H1 (cell line): Measurements from ENCODE around the gene KRTAP19-8. TPM values are rescaled to one million over a fixed set of nuclear protein-coding genes. Genes with fewer than 3 reads are reported as not detected.

Experiments used
- CTCF ChIA-PET: fragments of 300-600 bp; sonication (Branson Sonifier 250); formaldehyde crosslinking; loops from one replicate; lab custom pipeline; 2021; ENCODE audit not compliant: partially characterized antibody; lab: Charles Lee
- POLR2A ChIA-PET: fragments of 300-600 bp; sonication (Branson Sonifier 250); formaldehyde crosslinking; loops from one replicate; lab custom pipeline; 2021; ENCODE audit warnings: inconsistent platforms; ENCODE audit not compliant: partially characterized antibody; lab: Charles Lee
- DNase-seq, 2 experiments: peaks; one replicate each; pipeline versions ENCODE4 v3.0.0 to v3.0.0-alpha.2; 2010 to 2022; ENCODE audit warnings: low spot score in 2 of 2, low read depth in 1 of 2, mixed read lengths in 1 of 2
- FAIRE-seq: peaks from 2 replicates; lab custom pipeline; 2011; peaks lifted over from hg19 to GRCh38; lab: Jason Lieb, UNC
- H2AFZ ChIP-seq: 2 replicates; pipeline ENCODE4 v1.8.1; 2012; ENCODE audit warnings: low read length, inconsistent platforms
- H2AK5ac ChIP-seq: 2 replicates; pipeline ENCODE4 v1.6.1; 2013; ENCODE audit warnings: low read depth, low read length
- H2BK120ac ChIP-seq: replicated peaks from 2 replicates; pipeline ENCODE3; 2013; ENCODE audit warnings: low read depth, low read length, inconsistent platforms
- H2BK12ac ChIP-seq: 2 replicates; pipeline ENCODE4 v1.6.1; 2013; ENCODE audit warnings: low read depth, low read length
- H2BK15ac ChIP-seq: 2 replicates; pipeline ENCODE4 v1.6.1; 2013; ENCODE audit warnings: low read length
- H2BK20ac ChIP-seq: 2 replicates; pipeline ENCODE4 v1.6.1; 2013; ENCODE audit warnings: low read length
- H2BK5ac ChIP-seq: 2 replicates; pipeline ENCODE4 v1.6.1; 2013; ENCODE audit warnings: low read depth, low read length
- H3K14ac ChIP-seq: 2 replicates; pipeline ENCODE4 v1.6.1; 2013; ENCODE audit warnings: inconsistent platforms; ENCODE audit not compliant: insufficient read length
- H3K18ac ChIP-seq: 2 replicates; pipeline ENCODE4 v1.6.1; 2013; ENCODE audit warnings: low read length; ENCODE audit errors: extremely low read depth
- H3K23ac ChIP-seq: 2 replicates; pipeline ENCODE4 v1.6.1; 2013; ENCODE audit warnings: inconsistent platforms; ENCODE audit not compliant: insufficient read length
- H3K23me2 ChIP-seq: 2 replicates; pipeline ENCODE4 v1.6.1; 2013; ENCODE audit warnings: low read depth, low read length
- H3K27ac ChIP-seq: 2 replicates; pipeline ENCODE4 v1.6.1; 2011; ENCODE audit warnings: low read depth, low read length, inconsistent platforms
- H3K27me3 ChIP-seq, 4 experiments: replicated peaks in 1 of 4; 1 replicate in 1 of 4; 2 replicates in 3 of 4; pipeline versions ENCODE4 v1.6.1 to v1.8.1; 2011 to 2013; ENCODE audit warnings: low read length in 3 of 4, mild to moderate bottlenecking in 3 of 4, inconsistent platforms in 2 of 4, mixed read lengths in 2 of 4, moderate library complexity in 1 of 4; ENCODE audit not compliant: control insufficient read depth in 3 of 4, insufficient read depth in 3 of 4; ENCODE audit errors: extremely low read depth in 1 of 4
- H3K36me3 ChIP-seq, 4 experiments: 2 replicates each; pipeline versions ENCODE4 v1.6.1 to v1.8.1; 2011 to 2013; ENCODE audit warnings: mild to moderate bottlenecking in 4 of 4, low read length in 3 of 4, moderate library complexity in 2 of 4, control low read depth in 1 of 4, inconsistent platforms in 1 of 4; ENCODE audit not compliant: insufficient read depth in 4 of 4, control insufficient read depth in 2 of 4
- H3K4ac ChIP-seq: replicated peaks from 2 replicates; pipeline ENCODE3; 2013; ENCODE audit warnings: low read length, low read depth, mixed read lengths, inconsistent platforms; ENCODE audit not compliant: insufficient read length
- H3K4me1 ChIP-seq, 4 experiments: replicated peaks in 1 of 4; 1 replicate in 1 of 4; 2 replicates in 3 of 4; pipeline versions ENCODE4 v1.6.1 to v1.8.1; 2011 to 2013; ENCODE audit warnings: low read length in 3 of 4, inconsistent platforms in 2 of 4, mixed read lengths in 1 of 4; ENCODE audit not compliant: insufficient read depth in 4 of 4, control insufficient read depth in 3 of 4
- H3K4me2 ChIP-seq, 2 experiments: 2 replicates each; pipeline versions ENCODE4 v1.6.1 to v1.8.1; 2011 to 2013; ENCODE audit warnings: low read depth in 2 of 2, low read length in 2 of 2, control low read depth in 1 of 2, inconsistent platforms in 1 of 2, mild to moderate bottlenecking in 1 of 2; ENCODE audit not compliant: insufficient read depth in 1 of 2
- H3K4me3 ChIP-seq, 4 experiments: fragments of 200-600, 300-600 bp in 1 of 4; sonication (generic), shearing (Covaris generic), sonication (Bioruptor Twin) in 1 of 4; 2 replicates each; pipeline versions ENCODE4 v1.5.1 to v1.8.1; 2011 to 2016; ENCODE audit warnings: low read length in 4 of 4, low read depth in 3 of 4, control low read depth in 2 of 4, inconsistent platforms in 2 of 4, mild to moderate bottlenecking in 2 of 4, mixed read lengths in 1 of 4, moderate library complexity in 1 of 4; ENCODE audit not compliant: insufficient read depth in 2 of 4; ENCODE audit errors: extremely low read depth in 1 of 4
- H3K56ac ChIP-seq: replicated peaks from 2 replicates; pipeline ENCODE3; 2013; ENCODE audit warnings: low read depth, mild to moderate bottlenecking, mixed read lengths, low read length, inconsistent platforms; ENCODE audit not compliant: insufficient read length
- H3K79me1 ChIP-seq: 2 replicates; pipeline ENCODE4 v1.6.1; 2013; ENCODE audit warnings: low read depth, low read length, control low read depth
- H3K79me2 ChIP-seq, 2 experiments: 2 replicates each; pipeline versions ENCODE4 v1.6.1 to v1.8.1; 2012 to 2013; ENCODE audit warnings: low read length in 2 of 2, mild to moderate bottlenecking in 2 of 2, inconsistent platforms in 1 of 2; ENCODE audit not compliant: insufficient read depth in 2 of 2, control insufficient read depth in 1 of 2
- H3K9ac ChIP-seq, 4 experiments: replicated peaks in 1 of 4; 1 replicate in 1 of 4; 2 replicates in 3 of 4; pipeline versions ENCODE4 v1.6.1 to v1.8.1; 2011 to 2013; ENCODE audit warnings: low read depth in 3 of 4, low read length in 3 of 4, control low read depth in 2 of 4, mild to moderate bottlenecking in 2 of 4, moderate library complexity in 2 of 4, inconsistent platforms in 1 of 4; ENCODE audit errors: extremely low read depth in 1 of 4
- H3K9me3 ChIP-seq, 2 experiments: 2 replicates each; pipeline versions ENCODE4 v1.6.1 to v1.8.1; 2012 to 2013; ENCODE audit warnings: mild to moderate bottlenecking in 2 of 2, moderate library complexity in 2 of 2, control low read depth in 1 of 2, inconsistent platforms in 1 of 2, low read depth in 1 of 2, low read length in 1 of 2, mixed read lengths in 1 of 2; ENCODE audit not compliant: insufficient read depth in 2 of 2
- H4K20me1 ChIP-seq, 2 experiments: replicated peaks in 1 of 2; 2 replicates each; pipeline versions ENCODE3 to v1.8.1; 2011 to 2013; ENCODE audit warnings: inconsistent platforms in 2 of 2, low read length in 2 of 2, mild to moderate bottlenecking in 1 of 2; ENCODE audit not compliant: insufficient read depth in 2 of 2, control insufficient read depth in 1 of 2
- H4K5ac ChIP-seq: 2 replicates; pipeline ENCODE4 v1.6.1; 2013; ENCODE audit warnings: low read length, low read depth, mixed read lengths, inconsistent platforms; ENCODE audit not compliant: insufficient read length
- H4K8ac ChIP-seq: 2 replicates; pipeline ENCODE4 v1.8.0; 2013; ENCODE audit warnings: mild to moderate bottlenecking, moderate library complexity, low read length, inconsistent platforms; ENCODE audit not compliant: insufficient read depth; ENCODE audit errors: extremely low read depth
- H4K91ac ChIP-seq: replicated peaks from 2 replicates; pipeline ENCODE3; 2013; ENCODE audit warnings: low read length, mixed read lengths, inconsistent platforms; ENCODE audit not compliant: insufficient read length
- BACH1 ChIP-seq: IDR thresholded peaks from 2 replicates; pipeline ENCODE4 v1.6.1; 2012; ENCODE audit warnings: low read length, improper control_type of control experiment
- E2F6 ChIP-seq: IDR thresholded peaks from 2 replicates; pipeline ENCODE4 v1.6.1; 2012; ENCODE audit warnings: inconsistent platforms
- HDAC6 ChIP-seq: IDR thresholded peaks from one replicate; pipeline ENCODE4 v1.7.1; 2012; ENCODE audit warnings: low read depth, mild to moderate bottlenecking, inconsistent platforms, low read length, moderate library complexity
- NANOG ChIP-seq: IDR thresholded peaks from 2 replicates; pipeline ENCODE4 v1.6.1; 2011; ENCODE audit warnings: low read length, low read depth, mild to moderate bottlenecking, inconsistent platforms; ENCODE audit not compliant: insufficient read depth, poor library complexity, severe bottlenecking
- NRF1 ChIP-seq: IDR thresholded peaks from 2 replicates; pipeline ENCODE4 v1.6.1; 2011; ENCODE audit warnings: mild to moderate bottlenecking, low read depth, low read length, improper control_type of control experiment
- RBBP5 ChIP-seq: IDR thresholded peaks from 2 replicates; pipeline ENCODE4 v1.7.1; 2012; ENCODE audit warnings: low read depth, mild to moderate bottlenecking, inconsistent platforms, low read length, moderate library complexity, borderline replicate concordance
- SP2 ChIP-seq: IDR thresholded peaks from 2 replicates; pipeline ENCODE4 v1.6.1; 2012; ENCODE audit warnings: mild to moderate bottlenecking, low read length, inconsistent platforms
- SRF ChIP-seq: IDR thresholded peaks from 2 replicates; pipeline ENCODE4 v1.6.1; 2011; ENCODE audit warnings: mild to moderate bottlenecking, low read depth, low read length, moderate library complexity
- polyA plus RNA-seq, 7 experiments: library from polyadenylated mRNA; depleted of rRNA in 3 of 7; stranded (reverse) in 5 of 7; unstranded in 2 of 7; fragments of >200 nt in 5 of 7; fragments of 200-250 nt in 2 of 7; gene quantifications; 1 replicate in 5 of 7; 2 replicates in 1 of 7; 4 replicates in 1 of 7; pipeline versions ENCODE4 v1.2.1 to v1.2.3, GENCODE V29; 2011 to 2013; ENCODE audit warnings: missing spikeins in 2 of 7, mixed read lengths in 2 of 7
- total RNA-seq: library from RNA; stranded (reverse); fragmentation: NEBNext Ultra II Directional; extraction: Animal tissue kit (Norgen Biotek cat#: 25700); gene quantifications from 2 replicates; pipeline ENCODE4 v1.2.1, GENCODE V29; 2021

KRTAP19-8 gene
- total and polyA plus RNA-seq, 2 of the 8 experiments (the other 6 are each of a cell fraction or from before 2014, with no cell fraction given) = not detected

- Histone ChIP-seq H4K91ac (no peak overlapping the region), H3K36me3 (no peaks in the 10 kb centered on the region), H3K79me1 (no peaks in the 10 kb centered on the region), H3K14ac (no peak overlapping the region), H2BK12ac (no peak overlapping the region), H4K5ac (no peak overlapping the region), H3K4me2 (no peak overlapping the region), H2BK120ac (no peak overlapping the region), H3K23me2 (no peaks in the 10 kb centered on the region), H3K27me3 (no peaks in the 10 kb centered on the region), H3K27ac (no peak overlapping the region), H2AFZ (no peak overlapping the region), H3K23ac (no peak overlapping the region), H3K9ac (no peak overlapping the region), H3K18ac (no peak overlapping the region), H3K4me1 (no peaks in the 10 kb centered on the region), H4K20me1 (no peaks in the 10 kb centered on the region), H3K79me2 (no peaks in the 10 kb centered on the region), H3K9me3 (no peaks in the 10 kb centered on the region), H2BK20ac (no peak overlapping the region), H2BK5ac (no peak overlapping the region), H3K4ac (no peak overlapping the region), H2AK5ac (no peak overlapping the region), H2BK15ac (no peak overlapping the region), H4K8ac (no peak overlapping the region), H3K4me3 (no peak overlapping the region), H3K56ac (no peak overlapping the region)
- CTCF ChIA-PET = interaction anchor here (1.2 to 1.4 kb wide), 3 partner anchors 52 to 693 kb away, joined by 3 to 5 read pairs (median 3); no protein-coding TSS in a partner anchor
- DNase-seq (no peak), FAIRE-seq (no peak)
- TF ChIP-seq SP2 (no peak), RBBP5 (no peak), BACH1 (no peak), NRF1 (no peak), E2F6 (no peak), SRF (no peak), NANOG (no peak), HDAC6 (no peak)
- POLR2A ChIA-PET = no interaction called here
Observed at GRCh38 chr21:31034378-31034777, 3.9 kb downstream of the KRTAP19-8 start.
